Endothelial cell of umbilical vein (primary cell): ENCODE measurements around the gene PIK3R6. TPM values are rescaled to one million over a fixed set of nuclear protein-coding genes. Genes with fewer than 3 reads are reported as not detected.
"Not testable (repeated sequence)": the region's sequence is repeated elsewhere in the genome, so short reads cannot be mapped to it uniquely, and the experiment has no call there.

Source experiments
- BruUV-seq: library from RNA; stranded (reverse); fragments of 400-500 nt; replicated peaks from 2 replicates; lab custom pipeline; 2021; lab: Mats Ljungman, UMichigan
- CTCF ChIA-PET: fragments of 300-600, 350-600 bp; sonication (Branson Sonifier 250); formaldehyde crosslinking; loops from one replicate; lab custom pipeline; 2021; ENCODE audit warnings: antibody characterized with exemption, inconsistent platforms; lab: Charles Lee
- POLR2A ChIA-PET: fragments of 300-600, 350-600 bp; sonication (Branson Sonifier 250); formaldehyde crosslinking; loops from one replicate; lab custom pipeline; 2021; ENCODE audit warnings: antibody characterized with exemption, inconsistent platforms; lab: Charles Lee
- DNase-seq: peaks from one replicate; pipeline ENCODE4 v3.0.0-alpha.2; 2011; ENCODE audit warnings: low read depth, low spot score
- FAIRE-seq: peaks from 2 replicates; lab custom pipeline; 2011; peaks lifted over from hg19 to GRCh38; lab: Jason Lieb, UNC
- H2AFZ ChIP-seq: 2 replicates; pipeline ENCODE4 v1.6.0; 2012; ENCODE audit warnings: low read depth, low read length, control low read depth, inconsistent platforms
- H3K27ac ChIP-seq: 2 replicates; pipeline ENCODE4 v1.5.1; 2011; ENCODE audit warnings: low read depth, mild to moderate bottlenecking, control low read depth, low read length, moderate library complexity; ENCODE audit not compliant: insufficient read depth
- H3K27me3 ChIP-seq, 2 experiments: 2 replicates each; pipeline versions ENCODE4 v1.6.0 to v1.6.1; 2011; ENCODE audit warnings: low read length in 2 of 2, mixed read lengths in 1 of 2; ENCODE audit not compliant: control insufficient read depth in 2 of 2, insufficient read depth in 2 of 2
- H3K36me3 ChIP-seq, 2 experiments: 2 replicates in 1 of 2; 3 replicates in 1 of 2; pipeline ENCODE4 v1.5.1; 2011; ENCODE audit warnings: low read length in 2 of 2, mild to moderate bottlenecking in 1 of 2, moderate library complexity in 1 of 2; ENCODE audit not compliant: control insufficient read depth in 2 of 2, insufficient read depth in 2 of 2; ENCODE audit errors: extremely low read depth in 1 of 2
- H3K4me1 ChIP-seq: 3 replicates; pipeline ENCODE4 v1.5.1; 2011; ENCODE audit warnings: mild to moderate bottlenecking, low read length; ENCODE audit not compliant: control insufficient read depth, insufficient read depth; ENCODE audit errors: extremely low read depth
- H3K4me2 ChIP-seq: 2 replicates; pipeline ENCODE4 v1.6.1; 2011; ENCODE audit warnings: low read length, control low read depth, mixed read lengths; ENCODE audit not compliant: insufficient read depth
- H3K4me3 ChIP-seq, 3 experiments: fragments of 200-600 bp in 1 of 3; sonication (generic), shearing (Covaris generic) in 1 of 3; replicated peaks in 1 of 3; 2 replicates each; pipeline ENCODE4 v1.5.1; 2011 to 2016; ENCODE audit warnings: control low read depth in 3 of 3, low read length in 3 of 3, mild to moderate bottlenecking in 2 of 3, inconsistent platforms in 1 of 3, low read depth in 1 of 3, moderate library complexity in 1 of 3; ENCODE audit not compliant: insufficient read depth in 1 of 3
- H3K79me2 ChIP-seq: 2 replicates; pipeline ENCODE4 v1.6.0; 2012; ENCODE audit warnings: low read length, inconsistent platforms; ENCODE audit not compliant: control insufficient read depth, insufficient read depth
- H3K9ac ChIP-seq: replicated peaks from 2 replicates; pipeline ENCODE3; 2011; ENCODE audit warnings: low read length, control low read depth; ENCODE audit not compliant: insufficient read depth; ENCODE audit errors: extremely low read depth
- H3K9me1 ChIP-seq: replicated peaks from 3 replicates; pipeline ENCODE4 v1.6.0; 2011; ENCODE audit warnings: mild to moderate bottlenecking, low read length; ENCODE audit not compliant: control insufficient read depth, insufficient read depth; ENCODE audit errors: extremely low read depth
- H3K9me3 ChIP-seq: replicated peaks from 2 replicates; pipeline ENCODE4 v1.5.1; 2012; ENCODE audit warnings: low read length, inconsistent platforms; ENCODE audit not compliant: control insufficient read depth, insufficient read depth
- H4K20me1 ChIP-seq: replicated peaks from 2 replicates; pipeline ENCODE3; 2011; ENCODE audit warnings: mild to moderate bottlenecking, low read length; ENCODE audit not compliant: control insufficient read depth, insufficient read depth; ENCODE audit errors: extremely low read depth
- CTCF ChIP-seq, 2 donors: IDR thresholded peaks; 1 replicate in 1 of 2; 2 replicates in 1 of 2; pipeline ENCODE4 v1.5.1; 2011; ENCODE audit warnings: low read length in 2 of 2, mild to moderate bottlenecking in 2 of 2, moderate library complexity in 2 of 2, control low read depth in 1 of 2, inconsistent platforms in 1 of 2, low read depth in 1 of 2; ENCODE audit not compliant: insufficient read depth in 1 of 2; ENCODE audit errors: extremely low read depth in 1 of 2
- EZH2 ChIP-seq: IDR thresholded peaks from 2 replicates; pipeline ENCODE4 v1.6.1; 2012; ENCODE audit warnings: borderline replicate concordance, low read depth, mild to moderate bottlenecking, moderate library complexity, low read length, inconsistent platforms; ENCODE audit not compliant: severe bottlenecking
- FOS ChIP-seq: IDR thresholded peaks from 2 replicates; pipeline ENCODE4 v1.6.1; 2011; ENCODE audit warnings: mild to moderate bottlenecking, low read length, moderate library complexity, borderline replicate concordance; ENCODE audit not compliant: insufficient read depth
- GATA2 ChIP-seq: IDR thresholded peaks from 2 replicates; pipeline ENCODE4 v1.7.0; 2011; ENCODE audit warnings: low read depth, mild to moderate bottlenecking, moderate library complexity, mixed read lengths, low read length; ENCODE audit not compliant: insufficient read length, insufficient read depth
- JUN ChIP-seq: IDR thresholded peaks from 2 replicates; pipeline ENCODE4 v1.6.1; 2011; ENCODE audit warnings: borderline replicate concordance, low read depth; ENCODE audit not compliant: insufficient read length, insufficient read depth
- MYC ChIP-seq: IDR thresholded peaks from one replicate; pipeline ENCODE4 v1.6.1; 2011; ENCODE audit warnings: mild to moderate bottlenecking, low read depth, low read length
- POLR2A ChIP-seq: IDR thresholded peaks from 2 replicates; pipeline ENCODE4 v1.6.1; 2012; ENCODE audit warnings: low read depth, mild to moderate bottlenecking, control low read depth, low read length
- POLR2AphosphoS5 ChIP-seq: IDR thresholded peaks from 2 replicates; pipeline ENCODE4 v1.6.1; 2012; ENCODE audit warnings: low read depth, mild to moderate bottlenecking, control low read depth, low read length, moderate library complexity; ENCODE audit not compliant: insufficient read depth
- dilution Hi-C: fragments of 300-500 bp; cut with MboI; formaldehyde crosslinking; loops from one replicate; pipeline ENCODE4 v1.15.0; 2019; ENCODE audit warnings: low sequenced_read_pairs; ENCODE audit not compliant: extremely low pct_ligation_motif_present
- intact Hi-C: fragments of 100-400 bp; cut with micrococcal nuclease; formaldehyde crosslinking; loops from one replicate; pipeline ENCODE4 v1.10.0; 2022
- polyA plus RNA-seq, 4 experiments: library from polyadenylated mRNA; depleted of rRNA in 3 of 4; stranded (reverse) in 3 of 4; unstranded in 1 of 4; fragments of >200 nt; gene quantifications; 2 replicates each; pipeline versions ENCODE4 v1.2.1 to v1.2.3, GENCODE V29; 2011 to 2012; ENCODE audit warnings: missing spikeins in 1 of 4
- total RNA-seq: library from RNA; stranded (reverse); gene quantifications from 2 replicates; pipeline ENCODE4 v1.2.3, GENCODE V29; 2021
- TF ChIP-seq, protein P1 (sequence below): IDR thresholded peaks from 2 replicates; pipeline ENCODE4 v1.6.1; 2011; ENCODE audit not compliant: insufficient read depth, insufficient read length

The PIK3R6 gene
- total and polyA plus RNA-seq, 2 donors (not counting 3 experiments of a cell fraction or from before 2014, with no cell fraction given) = not detected

DNA sequence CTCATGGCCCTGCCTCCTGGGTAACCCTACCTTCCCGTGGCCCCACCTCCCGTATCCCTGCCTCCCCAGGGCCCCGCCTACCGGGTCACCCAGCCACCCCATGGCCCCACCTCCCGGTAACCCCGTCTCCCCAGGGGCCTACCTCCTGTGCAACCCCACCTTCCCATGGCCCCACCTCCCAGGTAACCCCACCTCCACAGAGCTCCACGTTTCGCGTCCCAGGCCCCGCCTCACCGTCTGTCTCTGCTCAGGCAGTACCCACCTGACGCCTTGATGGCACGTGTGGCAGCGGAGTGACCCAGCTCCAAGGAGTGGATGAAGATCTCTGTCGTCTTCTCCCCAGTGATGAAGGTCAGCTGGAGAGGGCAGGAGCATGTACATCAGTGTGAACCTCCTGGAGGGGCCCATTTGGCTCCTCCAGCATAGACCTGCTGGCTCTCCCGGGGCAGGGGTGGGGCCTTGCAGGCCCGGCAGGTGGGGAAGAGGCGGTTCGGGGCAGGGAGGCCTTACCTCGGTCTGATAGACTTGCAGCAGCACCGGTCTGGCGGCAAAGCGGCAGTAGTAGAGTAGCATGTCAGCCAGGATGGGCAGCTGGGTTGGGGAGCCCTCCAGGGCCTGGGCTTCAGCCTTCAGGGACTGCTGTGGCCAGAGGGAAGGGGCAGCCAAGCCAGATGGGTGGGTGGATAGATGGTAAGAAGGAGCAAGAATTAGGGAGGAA lies 18.7 kb upstream of the PIK3R6 start:
- H3K4me3 ChIP-seq = no peak overlapping the region
- FAIRE-seq (no peak), DNase-seq (no peak)
- H3K27me3 ChIP-seq = no peaks in the 10 kb centered on the region
- H3K9me1 ChIP-seq = no peaks in the 10 kb centered on the region
- no peak overlapping the region for H3K27ac ChIP-seq
- intact Hi-C loops (no loop called here), dilution Hi-C loops (no loop called here)
- H3K4me2 ChIP-seq = no peak overlapping the region
- no peaks in the 10 kb centered on the region for H3K79me2 ChIP-seq
- H3K9me3 ChIP-seq = no peaks in the 10 kb centered on the region
- H3K36me3 ChIP-seq = no peaks in the 10 kb centered on the region
- TF ChIP-seq GATA2 = no peak
- TF ChIP-seq EZH2 = no peak
- no peak for TF ChIP-seq POLR2A
- TF ChIP-seq JUN = no peak
- no peak for TF ChIP-seq FOS
- TF ChIP-seq POLR2AphosphoS5 = no peak
- TF ChIP-seq CTCF (IDR thresholded peaks at IDR 0.05; ENCODE audit: extremely low read depth in 1 of 2, insufficient read depth in 1 of 2, low read depth in 1 of 2, low read length in 2 of 2) = no peak
- TF ChIP-seq, protein P1, sequence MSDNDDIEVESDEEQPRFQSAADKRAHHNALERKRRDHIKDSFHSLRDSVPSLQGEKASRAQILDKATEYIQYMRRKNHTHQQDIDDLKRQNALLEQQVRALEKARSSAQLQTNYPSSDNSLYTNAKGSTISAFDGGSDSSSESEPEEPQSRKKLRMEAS = no peak
- TF ChIP-seq MYC = no peak
- no peak overlapping the region for H3K9ac ChIP-seq
- ChIA-PET POLR2A (no interaction called here), CTCF (no interaction called here)
- no peaks in the 10 kb centered on the region for H4K20me1 ChIP-seq
- H2AFZ ChIP-seq = no peak overlapping the region
- H3K4me1 ChIP-seq = no peaks in the 10 kb centered on the region
- BruUV-seq = no TSS peak

GRCh38 chr17:8885163-8885966 lies 17.9 kb upstream of the PIK3R6 start:
- intact Hi-C loops, H3K9me3 ChIP-seq, POLR2A ChIA-PET, CTCF ChIA-PET, H3K36me3 ChIP-seq, BruUV-seq, dilution Hi-C loops, DNase-seq, H3K27me3 ChIP-seq, H3K79me2 ChIP-seq, H3K4me2 ChIP-seq, H2AFZ ChIP-seq, H3K27ac ChIP-seq, H3K9ac ChIP-seq, H3K4me3 ChIP-seq, H3K9me1 ChIP-seq, FAIRE-seq, H3K4me1 ChIP-seq, H4K20me1 ChIP-seq: not testable (repeated sequence)
